Measurements from ENCODE around the gene ACSL3. TPM values are rescaled to one million over a fixed set of nuclear protein-coding genes. Genes with fewer than 3 reads are reported as not detected.

The ACSL3 gene
- total RNA-seq, 4 donors from 2014 or later, result 46.5 to 71.6 (median 52.1) TPM

DNA sequence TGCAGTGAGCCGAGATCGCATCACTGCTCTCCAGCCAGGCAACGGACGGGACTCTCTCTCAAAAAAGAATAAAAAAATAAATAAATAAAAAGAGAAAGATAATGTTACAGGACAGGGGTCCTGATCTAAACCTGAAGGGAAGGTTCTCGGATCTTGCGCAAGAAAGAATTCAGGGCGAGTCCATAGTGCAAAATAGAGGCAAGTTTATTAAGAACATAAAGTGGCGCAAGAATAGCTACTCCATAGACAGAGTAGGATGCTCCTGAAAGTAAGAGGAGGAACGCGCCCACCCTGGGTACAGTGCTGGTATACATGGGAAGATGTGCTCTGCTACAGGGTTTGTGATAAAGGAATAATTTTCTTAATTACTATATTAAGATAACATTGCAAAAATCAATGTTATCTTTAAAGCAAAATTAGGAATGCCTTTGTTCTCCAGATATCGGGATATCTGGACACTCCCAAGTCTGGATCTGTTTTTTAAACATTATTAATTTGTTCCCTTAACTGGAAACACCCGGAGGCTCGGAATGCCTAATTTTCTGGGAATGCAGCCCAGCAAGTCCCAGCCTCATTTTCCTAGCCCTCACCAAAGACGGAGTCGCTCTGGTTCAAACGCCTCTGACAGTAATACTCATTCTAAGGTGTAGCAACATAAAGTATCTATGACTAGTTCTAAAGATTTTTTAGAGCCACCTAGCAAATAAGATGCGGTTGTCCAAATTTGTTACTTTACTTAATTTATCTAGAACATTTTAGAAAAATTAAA lies 38.8 kb downstream of the ACSL3 start:
- whole genome bisulfite sequencing, 2 donors (ENCODE audit: low coverage in 1 of 2), result 73 to 75% methylated on average over 12 to 17 of the region's 17 CpGs

GRCh38 chr2:222900354-222900753 lies 39.5 kb downstream of the ACSL3 start:
- no peak for TF ChIP-seq POLR2A (IDR thresholded peaks at IDR 0.05)
- no peak overlapping the region for H3K27ac ChIP-seq
- no peak overlapping the region for H3K4me3 ChIP-seq
- peaks cover 0 to 49% (median 3%) of the 10 kb centered on the region in 3 donors for H3K4me1 ChIP-seq
- ATAC-seq, result no peak
- WGBS, 2 donors (ENCODE audit: low coverage in 1 of 2), result 22 to 38% methylated on average over 2 of the region's 2 CpGs
- no peaks in the 10 kb centered on the region for H3K27me3 ChIP-seq
- no peaks in the 10 kb centered on the region for H3K9me3 ChIP-seq
- no peaks in the 10 kb centered on the region for H3K36me3 ChIP-seq

More for the DNA sequence above, 38.8 kb downstream of the ACSL3 start:
- H3K27me3 ChIP-seq, result no peaks in the 10 kb centered on the region
- peaks cover 0 to 48% (median 3%) of the 10 kb centered on the region in 3 donors for H3K4me1 ChIP-seq
- TF ChIP-seq POLR2AphosphoS5 (IDR thresholded peaks at IDR 0.05) (no peak), EP300 (IDR thresholded peaks at IDR 0.05) (no peak), POLR2A (IDR thresholded peaks at IDR 0.05) (no peak)
- TF ChIP-seq, protein P1, sequence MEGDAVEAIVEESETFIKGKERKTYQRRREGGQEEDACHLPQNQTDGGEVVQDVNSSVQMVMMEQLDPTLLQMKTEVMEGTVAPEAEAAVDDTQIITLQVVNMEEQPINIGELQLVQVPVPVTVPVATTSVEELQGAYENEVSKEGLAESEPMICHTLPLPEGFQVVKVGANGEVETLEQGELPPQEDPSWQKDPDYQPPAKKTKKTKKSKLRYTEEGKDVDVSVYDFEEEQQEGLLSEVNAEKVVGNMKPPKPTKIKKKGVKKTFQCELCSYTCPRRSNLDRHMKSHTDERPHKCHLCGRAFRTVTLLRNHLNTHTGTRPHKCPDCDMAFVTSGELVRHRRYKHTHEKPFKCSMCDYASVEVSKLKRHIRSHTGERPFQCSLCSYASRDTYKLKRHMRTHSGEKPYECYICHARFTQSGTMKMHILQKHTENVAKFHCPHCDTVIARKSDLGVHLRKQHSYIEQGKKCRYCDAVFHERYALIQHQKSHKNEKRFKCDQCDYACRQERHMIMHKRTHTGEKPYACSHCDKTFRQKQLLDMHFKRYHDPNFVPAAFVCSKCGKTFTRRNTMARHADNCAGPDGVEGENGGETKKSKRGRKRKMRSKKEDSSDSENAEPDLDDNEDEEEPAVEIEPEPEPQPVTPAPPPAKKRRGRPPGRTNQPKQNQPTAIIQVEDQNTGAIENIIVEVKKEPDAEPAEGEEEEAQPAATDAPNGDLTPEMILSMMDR (IDR thresholded peaks at IDR 0.05), result no peak
- H3K27ac ChIP-seq, result no peak overlapping the region
- no peak for ATAC-seq
- H3K36me3 ChIP-seq, result no peaks in the 10 kb centered on the region
- no peaks in the 10 kb centered on the region for H3K9me3 ChIP-seq
- no peak overlapping the region for H3K4me3 ChIP-seq

- no peak overlapping the region for H3K27ac ChIP-seq
- no peak overlapping the region for H3K4me3 ChIP-seq
- no peaks in the 10 kb centered on the region for H3K27me3 ChIP-seq
- no peaks in the 10 kb centered on the region for H3K9me3 ChIP-seq
- ATAC-seq, result no peak
- H3K4me1 ChIP-seq, result peaks cover 0 to 72% (median 6%) of the 10 kb centered on the region in 3 donors
- H3K36me3 ChIP-seq, result no peaks in the 10 kb centered on the region
- no peak for TF ChIP-seq EP300 (IDR thresholded peaks at IDR 0.05)
- TF ChIP-seq POLR2AphosphoS5 (IDR thresholded peaks at IDR 0.05), result no peak
- TF ChIP-seq, protein P1 (IDR thresholded peaks at IDR 0.05), result no peak
- no peak for TF ChIP-seq POLR2A (IDR thresholded peaks at IDR 0.05)
- WGBS, 2 donors (ENCODE audit: low coverage in 1 of 2), result 90 to 100% methylated on average over 1 to 3 of the region's 4 CpGs
Observed at GRCh38 chr2:222902660-222903059, 41.8 kb downstream of the ACSL3 start.

DNA sequence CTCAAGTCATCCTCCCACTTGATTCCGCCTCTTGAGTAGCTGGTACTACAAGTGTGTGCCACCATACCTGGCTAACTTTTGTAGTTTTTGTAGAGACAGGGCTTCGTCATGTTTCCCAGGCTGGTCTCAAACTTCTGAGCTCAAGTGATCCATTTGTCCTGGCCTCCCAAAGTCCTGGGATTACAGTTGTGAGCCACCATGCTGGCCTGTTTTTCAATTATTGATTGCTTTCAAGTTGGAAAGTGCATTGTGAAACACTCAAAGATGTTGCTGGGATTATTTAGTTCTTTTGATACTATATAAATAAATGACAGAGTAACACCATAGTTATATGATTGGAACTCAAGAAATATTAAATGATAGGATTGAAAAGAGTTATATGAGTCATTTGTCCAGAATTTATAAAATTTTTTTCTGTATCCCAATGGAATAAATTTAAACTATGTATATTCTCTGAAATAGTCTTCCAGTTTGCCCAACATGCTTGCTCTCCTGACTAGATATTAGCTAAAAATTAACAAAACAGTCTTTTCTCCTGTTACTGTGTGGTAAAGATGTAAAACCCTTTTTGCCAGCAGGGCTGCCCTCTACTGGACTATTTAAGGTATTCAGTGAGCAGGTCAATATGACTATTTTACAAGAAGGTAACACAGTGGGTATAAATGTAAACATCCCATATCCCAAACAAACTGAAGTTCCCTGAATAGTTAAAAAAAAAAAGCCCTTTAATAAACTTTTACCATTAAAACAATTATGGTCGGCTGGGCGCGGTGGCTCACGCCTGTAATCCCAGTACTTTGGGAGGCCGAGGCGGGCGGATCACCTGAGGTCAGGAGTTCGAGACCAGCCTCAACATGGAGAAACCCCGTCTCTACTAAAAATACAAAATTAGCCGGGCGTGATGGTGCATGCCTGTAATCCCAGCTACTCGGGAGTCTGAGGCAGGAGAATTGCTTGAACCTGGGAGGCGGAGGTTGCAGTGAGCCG lies 42.7 kb downstream of the ACSL3 start:
- ATAC-seq, result peak; percentile 35
- no peaks in the 10 kb centered on the region for H3K27me3 ChIP-seq
- peaks cover 0 to 80% (median 6%) of the 10 kb centered on the region in 3 donors for H3K4me1 ChIP-seq
- H3K27ac ChIP-seq, result peak overlapping the region in 2 of 4 donors; percentile 33 to 61
- no peaks in the 10 kb centered on the region for H3K36me3 ChIP-seq
- no peaks in the 10 kb centered on the region for H3K9me3 ChIP-seq
- 93% methylated on average over 11 of the region's 16 CpGs; no CpG with 5 or more reads in 1 of the 2 donors for WGBS, 2 donors (ENCODE audit: low coverage in 1 of 2)
- H3K4me3 ChIP-seq, result no peak overlapping the region
- TF ChIP-seq, protein P1 (IDR thresholded peaks at IDR 0.05), result peak; percentile 55 to 73 (median 72)
- no peak for TF ChIP-seq POLR2A (IDR thresholded peaks at IDR 0.05)

DNA sequence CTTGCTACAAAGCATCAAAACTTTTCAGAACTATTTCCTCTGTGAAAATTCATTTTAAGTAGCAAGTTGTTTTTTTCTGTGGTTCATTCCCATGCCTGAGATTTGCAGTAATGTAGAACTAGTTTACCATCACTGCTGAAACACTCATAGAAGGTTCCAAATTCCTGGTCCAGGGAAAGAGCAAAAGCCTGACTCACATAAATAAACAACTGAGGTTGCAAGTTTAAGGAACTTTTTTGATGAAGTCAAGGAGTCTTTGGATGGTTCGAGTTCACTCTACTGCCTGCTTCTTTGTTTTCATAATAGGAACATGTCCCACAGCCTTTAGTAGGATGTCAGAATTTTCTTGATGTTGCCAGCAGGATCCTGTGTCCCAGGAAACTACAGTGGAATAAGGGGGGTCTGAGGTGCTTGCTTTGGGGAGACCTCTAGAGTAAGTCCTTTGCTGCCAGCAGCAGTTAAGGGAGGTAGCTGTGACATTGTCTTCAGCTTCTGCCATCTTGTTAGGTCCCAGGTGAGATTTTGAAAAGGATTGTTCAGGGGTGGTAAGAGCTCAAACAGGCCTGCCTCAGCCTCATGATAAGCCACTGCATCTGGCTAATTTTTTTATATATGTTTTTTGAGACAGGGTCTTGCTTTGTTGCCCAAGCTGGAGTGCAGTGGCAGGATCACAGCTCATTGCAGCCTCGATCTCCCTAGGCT lies 43.9 kb downstream of the ACSL3 start:
- TF ChIP-seq EP300 (IDR thresholded peaks at IDR 0.05) (no peak), POLR2AphosphoS5 (IDR thresholded peaks at IDR 0.05) (peak; percentile 87)
- Histone ChIP-seq H3K27ac (peak overlapping the region in 3 of 4 donors; percentile 16 to 61 (median 33)), H3K27me3 (no peaks in the 10 kb centered on the region), H3K4me1 (peaks cover 0 to 70% (median 6%) of the 10 kb centered on the region in 3 donors), H3K4me3 (no peak overlapping the region), H3K9me3 (no peaks in the 10 kb centered on the region), H3K36me3 (peaks cover 0 to 8% of the 10 kb centered on the region in 2 donors)
- peak; percentile 56 for ATAC-seq
- 50 to 55% methylated on average over 2 of the region's 2 CpGs for WGBS, 2 donors (ENCODE audit: low coverage in 1 of 2)
